Brain microvascular endothelial cell (primary cell): Measurements from ENCODE around the gene PLA2G4A.

Experiments used
- DNase-seq: peaks from one replicate; pipeline ENCODE4 v3.0.0-alpha.2; 2020
- H3K27ac ChIP-seq: fragments of 250-450 bp; sonication (Bioruptor Pico); 2 replicates; pipeline ENCODE4 v1.5.1; 2020; ENCODE audit warnings: mild to moderate bottlenecking, moderate library complexity
- H3K27me3 ChIP-seq: fragments of 250-450 bp; sonication (Bioruptor Pico); replicated peaks from 2 replicates; pipeline ENCODE4 v1.5.1; 2020; ENCODE audit warnings: mild to moderate bottlenecking
- H3K36me3 ChIP-seq: fragments of 250-450 bp; sonication (Bioruptor Pico); replicated peaks from 2 replicates; pipeline ENCODE4 v1.5.1; 2020; ENCODE audit warnings: mild to moderate bottlenecking
- H3K4me3 ChIP-seq: 2 replicates; pipeline ENCODE4 v1.5.1; 2011; ENCODE audit warnings: low read depth, mild to moderate bottlenecking, control low read depth, low read length, moderate library complexity
- CTCF ChIP-seq: IDR thresholded peaks from 2 replicates; pipeline ENCODE4 v1.5.1; 2011; ENCODE audit warnings: low read depth, mild to moderate bottlenecking, moderate library complexity, low read length, control low read depth, inconsistent platforms; ENCODE audit errors: missing control alignments
- in situ Hi-C: cut with HindIII; loops from 2 replicates; pipeline ENCODE4 v1.10.0; 2017; ENCODE audit warnings: low sequenced_read_pairs, low pct_ligation_motif_present

The PLA2G4A gene

GRCh38 chr1:187033693-187034390 lies 205.1 kb downstream of the PLA2G4A start:
- TF ChIP-seq CTCF, result no peak
- no peak for DNase-seq
- Histone ChIP-seq H3K36me3 (no peaks in the 10 kb centered on the region), H3K4me3 (no peak overlapping the region), H3K27me3 (no peaks in the 10 kb centered on the region), H3K27ac (no peak overlapping the region)
- in situ Hi-C loops, result no loop called here

DNA sequence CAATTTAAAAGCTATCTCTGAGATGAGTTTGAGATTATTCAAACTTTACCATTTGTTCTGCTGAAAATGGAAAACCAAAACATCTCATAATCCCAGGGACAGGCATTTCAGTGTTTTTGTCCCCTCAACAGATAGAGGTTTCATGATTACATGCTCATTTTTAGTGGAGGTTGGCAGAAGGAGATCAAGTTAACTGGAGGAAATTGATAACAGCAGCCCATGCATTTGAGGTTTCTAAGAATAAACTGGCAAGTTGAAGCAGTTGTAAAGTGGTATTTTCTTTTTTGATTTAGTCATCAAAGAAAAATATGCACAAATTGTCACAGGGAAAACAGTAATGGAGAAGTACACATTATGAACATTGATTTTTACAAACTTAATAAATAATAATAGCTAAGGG lies 205.8 kb downstream of the PLA2G4A start:
- no peak overlapping the region for H3K4me3 ChIP-seq
- H3K36me3 ChIP-seq, result no peaks in the 10 kb centered on the region
- in situ Hi-C loops, result no loop called here
- no peak for DNase-seq
- no peaks in the 10 kb centered on the region for H3K27me3 ChIP-seq
- H3K27ac ChIP-seq, result no peak overlapping the region
- TF ChIP-seq CTCF, result no peak

DNA sequence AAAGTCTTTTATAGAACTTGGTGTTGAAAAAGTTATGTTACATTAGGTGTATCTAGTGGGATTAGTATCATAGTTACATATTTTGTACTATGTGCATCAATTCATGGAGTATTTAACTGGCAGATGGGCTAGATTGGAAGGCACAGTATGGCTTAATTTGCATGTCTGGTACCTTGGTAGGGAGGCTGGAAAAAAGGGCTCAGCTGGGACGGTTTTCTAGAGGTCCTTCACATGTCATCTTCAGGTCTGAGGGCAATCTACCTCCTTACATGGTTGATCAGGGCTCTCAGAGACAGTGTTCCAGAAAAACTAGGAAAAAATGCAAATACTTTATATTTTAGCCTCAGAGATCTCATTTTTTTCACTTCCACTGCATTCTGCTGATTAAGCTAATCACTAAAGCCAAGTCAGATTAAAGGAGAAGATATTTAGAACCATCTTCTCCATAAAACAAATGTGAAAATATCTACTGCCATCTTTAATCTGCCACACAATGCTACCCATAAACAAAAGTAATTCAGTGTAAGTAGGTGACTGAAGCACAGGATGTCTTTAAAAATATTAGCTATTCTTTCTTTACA lies 209.3 kb downstream of the PLA2G4A start:
- no peak for DNase-seq
- Histone ChIP-seq H3K36me3 (no peaks in the 10 kb centered on the region), H3K4me3 (no peak overlapping the region), H3K27ac (no peak overlapping the region), H3K27me3 (no peaks in the 10 kb centered on the region)
- no peak for TF ChIP-seq CTCF
- in situ Hi-C loops, result no loop called here
